Measurements from ENCODE around the gene IL17RB.

The IL17RB gene

GRCh38 chr3:53811143-53811927 is 35.0 kb upstream of the IL17RB start:
- DNase-seq = no peak

DNA sequence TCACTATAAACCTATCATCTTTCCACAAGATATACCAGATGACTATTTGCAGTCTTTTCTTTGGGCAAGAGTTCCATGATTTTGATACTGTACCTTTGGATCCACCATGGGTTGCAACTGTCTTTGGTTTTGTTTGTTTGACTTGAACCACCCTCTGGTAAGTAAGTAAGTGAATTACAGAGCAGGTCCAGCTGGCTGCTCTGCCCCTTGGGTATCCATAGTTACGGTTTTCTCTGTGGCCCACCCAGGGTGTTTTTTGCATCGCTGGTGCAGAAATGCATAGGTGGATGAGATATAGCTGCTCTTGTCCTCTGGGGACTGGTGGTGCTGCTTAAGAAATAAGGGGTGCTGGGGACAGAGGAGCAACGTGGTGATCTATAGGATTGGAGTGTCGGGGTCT is 33.9 kb upstream of the IL17RB start:
- no peak for DNase-seq

DNA sequence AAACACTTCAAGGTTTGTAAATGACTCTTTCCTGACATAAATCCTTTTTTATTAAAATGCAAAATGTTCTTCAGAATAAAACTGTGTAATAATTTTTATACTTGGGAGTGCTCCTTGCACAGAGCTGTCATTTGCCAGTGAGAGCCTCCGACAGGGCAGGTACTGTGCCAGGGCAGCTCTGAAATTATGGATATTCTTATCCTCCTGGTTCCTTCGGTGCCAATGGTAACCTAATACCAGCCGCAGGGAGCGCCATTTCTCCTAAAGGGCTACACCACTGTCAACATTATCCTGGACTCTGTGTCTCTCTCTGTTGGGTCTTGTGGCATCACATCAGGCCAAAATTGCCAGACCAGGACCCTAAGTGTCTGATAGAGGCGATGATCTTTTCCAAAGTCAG is 33.1 kb upstream of the IL17RB start:
- DNase-seq = no peak

DNA sequence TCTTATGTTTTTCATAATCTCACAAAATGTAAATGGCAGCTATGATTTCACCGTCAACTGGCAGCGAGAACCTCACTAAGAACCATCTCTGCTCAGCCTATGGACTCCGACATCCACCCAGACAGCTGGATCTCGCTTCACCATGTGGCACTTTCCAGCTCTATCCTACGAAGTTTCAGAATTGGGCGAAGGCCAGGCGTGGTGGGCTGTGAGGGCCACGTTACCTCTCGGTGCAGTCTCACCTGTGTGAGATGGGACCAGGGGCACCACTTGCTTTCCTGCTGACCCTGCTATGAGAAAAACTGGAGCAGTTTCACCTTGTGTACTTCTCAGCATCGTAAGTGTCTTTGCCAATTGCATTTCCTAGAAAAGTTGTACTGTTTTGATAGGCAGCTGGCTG is 32.5 kb upstream of the IL17RB start:
- DNase-seq = no peak

DNA sequence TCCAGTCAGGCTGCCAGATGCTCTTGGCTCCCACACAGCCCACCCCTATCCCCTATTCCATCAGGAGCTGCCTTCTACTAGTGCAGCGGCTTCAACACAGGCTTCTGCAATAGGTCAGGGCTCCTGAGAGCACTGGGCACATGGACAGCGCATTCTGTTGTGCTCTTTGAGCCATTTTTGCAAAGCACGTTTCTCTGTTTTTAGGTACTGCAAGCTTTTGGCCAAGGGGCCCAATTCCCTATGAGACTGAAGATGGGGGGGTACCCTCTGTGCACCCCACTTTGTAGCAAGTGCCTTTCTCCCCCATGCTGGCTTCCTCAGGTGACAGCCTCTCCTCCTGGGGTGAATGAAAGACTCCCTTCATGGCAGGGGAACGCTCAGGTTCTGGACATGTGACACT is 31.3 kb upstream of the IL17RB start:
- DNase-seq = no peak

GRCh38 chr3:53815651-53816050 is 30.7 kb upstream of the IL17RB start:
- no peak for DNase-seq

- peak in 14 of 56 donors; percentile 7 to 68 (median 30) for DNase-seq
These were observed 29.9 kb upstream of the IL17RB start for GRCh38 chr3:53816425-53816824.

- DNase-seq = no peak
These were observed 29.2 kb upstream of the IL17RB start for GRCh38 chr3:53817211-53817610.

DNA sequence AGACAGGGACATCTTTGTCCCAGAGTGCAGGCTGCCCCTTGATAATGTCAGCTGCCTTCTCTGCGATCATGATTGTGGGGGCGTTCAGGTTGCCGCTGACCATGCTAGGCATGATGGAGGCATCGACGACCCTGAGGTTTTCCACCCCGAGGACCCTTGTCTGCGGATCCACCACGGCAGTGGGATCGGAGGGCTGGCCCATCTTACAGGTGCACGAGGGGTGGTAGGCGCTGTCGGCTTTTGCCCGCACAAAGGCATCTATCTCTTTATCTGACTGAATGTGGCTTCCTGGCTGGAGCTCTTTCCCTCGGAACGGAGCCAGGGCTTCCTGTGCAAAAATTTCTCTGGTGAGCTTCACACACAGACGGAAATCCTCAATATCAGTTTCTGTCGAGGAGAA is 28.6 kb upstream of the IL17RB start:
- no peak for DNase-seq

GRCh38 chr3:53818221-53819162 is 27.9 kb upstream of the IL17RB start:
- DNase-seq = no peak

GRCh38 chr3:53819163-53819868 is 27.1 kb upstream of the IL17RB start:
- DNase-seq = no peak

GRCh38 chr3:53820084-53820483 is 26.3 kb upstream of the IL17RB start:
- no peak for DNase-seq

DNA sequence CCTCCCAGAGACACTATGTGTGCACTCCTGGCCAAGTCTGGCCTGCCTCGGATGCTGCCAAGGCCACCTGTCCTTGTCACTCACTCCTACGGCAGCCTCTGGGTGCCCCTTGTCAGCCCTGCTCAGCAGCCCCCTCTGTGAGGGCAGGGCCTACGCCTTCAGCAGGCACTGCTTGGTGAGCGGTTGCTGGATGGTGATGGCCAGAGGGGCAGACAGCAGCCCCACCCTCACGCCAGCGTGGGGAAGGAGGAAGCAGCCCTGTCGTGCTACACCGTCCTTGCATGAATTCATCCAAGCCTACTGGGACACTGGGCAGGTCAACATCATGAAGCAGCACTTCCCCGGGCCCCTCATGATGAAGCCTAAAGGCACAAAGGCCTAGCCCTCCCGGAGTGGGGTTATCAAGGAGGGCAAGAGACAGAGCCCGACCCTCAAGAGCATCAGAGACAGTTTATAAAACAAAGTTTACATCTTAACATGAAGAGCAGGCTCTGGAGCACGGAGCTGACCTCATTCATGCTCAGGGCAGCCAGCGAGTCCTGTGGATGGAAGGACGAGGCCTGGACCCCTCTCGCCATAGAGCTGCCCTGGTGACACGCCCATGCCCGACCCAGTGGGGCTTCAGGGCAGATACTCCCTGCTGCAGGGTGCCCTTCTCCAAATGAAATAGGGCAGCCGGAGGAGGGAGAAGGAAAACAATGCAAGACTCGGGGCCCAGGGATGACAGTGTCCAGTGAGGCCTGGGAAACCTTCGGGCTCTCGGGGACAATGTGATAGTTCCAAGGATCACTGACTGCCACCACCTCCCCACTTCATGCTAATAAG is 25.4 kb upstream of the IL17RB start:
- no peak for DNase-seq

- DNase-seq = no peak
These were observed 24.7 kb upstream of the IL17RB start for GRCh38 chr3:53821631-53822121.

DNA sequence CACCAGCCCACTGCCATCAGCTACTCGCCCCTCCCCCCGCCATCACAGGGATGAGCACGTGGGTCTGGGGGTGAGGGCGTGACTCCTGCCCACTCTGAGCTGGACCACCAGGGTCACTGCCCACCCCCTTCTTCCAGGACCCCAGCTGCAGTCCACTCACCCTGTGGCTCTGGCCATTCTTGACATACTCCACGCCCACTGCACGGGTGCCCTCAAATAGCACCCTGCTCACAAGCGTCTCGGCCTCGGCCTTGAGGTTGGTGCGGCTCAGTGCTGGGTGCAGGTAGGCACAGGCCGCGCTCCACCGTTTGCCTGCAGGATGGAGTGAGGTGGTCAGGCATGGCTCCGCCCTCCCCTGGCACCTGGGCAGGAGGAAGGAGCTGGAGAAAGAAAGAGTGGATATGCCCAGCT is 24.0 kb upstream of the IL17RB start:
- no peak for DNase-seq

DNA sequence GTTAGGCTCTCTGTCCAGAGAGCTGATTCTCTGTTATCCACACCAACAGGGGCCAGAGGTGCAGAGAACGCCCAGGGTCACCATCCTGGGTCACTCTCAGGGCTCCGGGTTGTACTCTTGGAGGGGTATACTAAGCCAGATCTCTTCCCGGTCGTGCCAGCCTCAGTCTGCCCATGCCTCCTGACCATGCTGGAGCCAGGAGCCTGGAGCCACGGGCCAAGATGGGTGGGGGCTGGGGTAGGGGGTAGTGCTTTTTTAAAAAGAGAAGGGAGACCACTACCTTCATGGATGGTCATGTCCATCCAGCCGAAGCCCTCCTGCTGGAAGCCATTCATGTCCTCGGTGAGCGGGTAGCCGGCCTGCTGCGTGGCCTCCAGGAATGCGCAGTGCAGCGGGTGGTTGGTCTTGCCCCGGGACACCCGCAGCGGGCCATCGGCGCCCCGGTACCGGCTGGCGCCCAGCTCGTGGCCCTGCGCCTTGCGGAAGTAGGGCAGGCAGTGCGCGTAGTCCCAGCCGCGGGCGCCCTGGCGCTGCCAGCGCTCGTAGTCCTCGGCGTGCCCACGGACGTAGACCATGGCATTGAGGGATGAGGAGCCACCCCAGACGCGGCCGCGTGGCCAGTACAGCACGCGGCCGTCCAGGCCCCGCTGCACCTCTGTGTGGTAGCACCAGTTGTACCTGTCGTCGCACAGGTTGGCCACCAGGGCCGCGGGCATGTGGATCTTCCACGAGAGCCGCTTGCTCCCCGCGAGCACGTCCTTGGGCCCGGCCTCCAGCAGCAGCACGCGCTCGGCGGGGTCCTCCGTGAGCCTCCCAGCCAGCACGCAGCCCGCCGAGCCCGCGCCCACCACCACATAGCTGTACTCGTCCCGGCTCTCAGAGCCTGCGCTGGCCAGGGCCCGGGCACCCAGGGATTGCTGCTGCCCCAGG is 23.1 kb upstream of the IL17RB start:
- no peak for DNase-seq

- DNase-seq = no peak
These were observed 22.3 kb upstream of the IL17RB start for GRCh38 chr3:53823956-53824657.

DNA sequence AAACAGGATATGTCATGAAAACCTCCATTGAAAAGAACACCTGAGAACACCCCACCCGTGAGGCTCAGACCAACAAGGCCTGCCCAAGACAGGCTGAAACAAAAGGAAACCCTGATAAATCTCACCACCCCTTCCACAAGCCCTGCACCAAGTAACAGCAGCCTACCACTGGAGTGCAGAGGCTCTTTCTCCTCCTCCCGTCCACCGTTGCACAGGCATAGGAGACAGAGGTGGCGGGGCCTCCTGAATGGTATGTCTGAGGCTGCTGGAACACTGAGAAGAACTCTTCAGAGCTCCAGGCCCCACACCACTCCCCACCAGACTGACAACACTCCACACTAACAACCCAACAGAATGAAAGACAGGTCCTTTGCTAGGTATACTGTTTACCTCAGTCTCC is 21.6 kb upstream of the IL17RB start:
- DNase-seq = no peak

DNA sequence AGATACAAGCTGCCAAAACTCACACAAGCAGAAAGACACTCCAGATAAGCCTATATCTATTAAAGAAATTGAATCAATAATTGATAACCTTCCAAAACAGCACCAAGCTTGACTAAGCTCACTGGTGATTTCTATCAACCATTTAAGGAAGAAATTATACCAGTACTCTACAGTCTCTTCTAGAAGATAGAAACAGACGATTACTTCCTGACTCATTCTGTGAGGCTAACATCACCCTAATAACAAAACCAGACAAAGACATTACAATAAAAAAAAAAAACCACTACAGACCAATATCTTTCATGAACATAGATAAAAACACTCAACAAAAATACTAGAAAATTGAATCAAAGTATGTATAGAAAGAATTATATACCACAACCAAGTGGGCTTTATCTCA is 20.3 kb upstream of the IL17RB start:
- DNase-seq = no peak

Measured in nucleus accumbens (tissue), 56 donors.